GM19397 (cell line): ENCODE measurements around the gene LRRC52.
A peak's percentile ranks its signal among the peaks of the same experiment; 100 is the strongest.
"Not testable (repeated sequence)": the region's sequence is repeated elsewhere in the genome, so short reads cannot be mapped to it uniquely, and the experiment has no call there.

ENCODE experiments used
- ATAC-seq: cut with Tn5 transposase; IDR thresholded peaks from one replicate; pipeline ENCODE4 v1.9.1; 2021; ENCODE audit warnings: mild to moderate bottlenecking, moderate library complexity; ENCODE audit not compliant: unreplicated experiment

The LRRC52 gene

GRCh38 chr1:165580931-165581871, 37.4 kb downstream of the LRRC52 start:
- ATAC-seq = no peak

- ATAC-seq = no peak
Observed at GRCh38 chr1:165581926-165582325, 38.1 kb downstream of the LRRC52 start.

- ATAC-seq = no peak
Observed at GRCh38 chr1:165586398-165586797, 42.6 kb downstream of the LRRC52 start.

- ATAC-seq = not testable (repeated sequence)
Observed at GRCh38 chr1:165591391-165591790, 47.6 kb downstream of the LRRC52 start.

- no peak for ATAC-seq
Observed at GRCh38 chr1:165592945-165593823, 49.4 kb downstream of the LRRC52 start.

GRCh38 chr1:165595246-165595938, 51.6 kb downstream of the LRRC52 start:
- ATAC-seq = no peak

GRCh38 chr1:165597883-165598675, 54.3 kb downstream of the LRRC52 start:
- ATAC-seq = peak; percentile 98

- no peak for ATAC-seq
Observed at GRCh38 chr1:165598676-165599059, 54.9 kb downstream of the LRRC52 start.

- ATAC-seq = no peak
Observed at GRCh38 chr1:165600793-165601192, 57.0 kb downstream of the LRRC52 start.

- ATAC-seq = no peak
Observed at GRCh38 chr1:165603810-165604209, 60.0 kb downstream of the LRRC52 start.

GRCh38 chr1:165605246-165605645, 61.4 kb downstream of the LRRC52 start:
- no peak for ATAC-seq

- not testable (repeated sequence) for ATAC-seq
Observed at GRCh38 chr1:165606676-165607075, 62.9 kb downstream of the LRRC52 start.

- no peak for ATAC-seq
Observed at GRCh38 chr1:165610866-165611265, 67.1 kb downstream of the LRRC52 start.

- peak; percentile 50 for ATAC-seq
Observed at GRCh38 chr1:165612062-165612461, 68.3 kb downstream of the LRRC52 start.
